B cell (primary cell): ENCODE measurements around the gene AP2M1. TPM values are rescaled to one million over a fixed set of nuclear protein-coding genes. Genes with fewer than 3 reads are reported as not detected.

ENCODE experiments used
- ATAC-seq: fragments of 200-7000 bp; cut with Tn5 transposase; one replicate; pipeline ENCODE4 v1.10.0; 2021; ENCODE audit warnings: low read depth, mild to moderate bottlenecking, moderate number of reproducible peaks, moderate library complexity
- CTCF ChIA-PET: fragments of 350-600 bp; sonication (Branson Sonifier 250); formaldehyde crosslinking; loops from one replicate; lab custom pipeline; 2021; ENCODE audit warnings: antibody characterized with exemption, inconsistent platforms; lab: Charles Lee
- POLR2A ChIA-PET: fragments of 350-600 bp; sonication (Branson Sonifier 250); formaldehyde crosslinking; loops from one replicate; lab custom pipeline; 2021; ENCODE audit warnings: antibody characterized with exemption; lab: Charles Lee
- DNase-seq: peaks from one replicate; pipeline ENCODE4 v3.0.0; 2013
- H2AFZ ChIP-seq: 2 replicates; pipeline ENCODE4 v1.6.1; 2012; ENCODE audit warnings: mild to moderate bottlenecking, low read depth, low read length; ENCODE audit not compliant: insufficient read depth, poor library complexity, severe bottlenecking
- H3K27ac ChIP-seq, 2 donors: 1 replicate in 1 of 2; 2 replicates in 1 of 2; pipeline ENCODE4 v1.5.1; 2012 to 2013; ENCODE audit warnings: low read length in 2 of 2, mild to moderate bottlenecking in 2 of 2, moderate library complexity in 1 of 2
- H3K27me3 ChIP-seq, 4 experiments: fragments of 200-600 bp in 1 of 4; sonication (generic) in 1 of 4; replicated peaks in 1 of 4; 1 replicate in 2 of 4; 2 replicates in 2 of 4; pipeline versions ENCODE4 v1.6.1 to v1.7.0; 2013 to 2016; ENCODE audit warnings: low read length in 3 of 4, mild to moderate bottlenecking in 2 of 4, mixed read lengths in 1 of 4, moderate library complexity in 1 of 4; ENCODE audit not compliant: insufficient read depth in 4 of 4, control insufficient read depth in 3 of 4; ENCODE audit errors: control extremely low read depth in 1 of 4
- H3K36me3 ChIP-seq, 2 experiments: replicated peaks in 1 of 2; 1 replicate in 1 of 2; 2 replicates in 1 of 2; pipeline versions ENCODE4 v1.6.1 to v1.7.1; 2013; ENCODE audit warnings: low read length in 1 of 2; ENCODE audit not compliant: insufficient read depth in 2 of 2, control insufficient read depth in 1 of 2; ENCODE audit errors: control extremely low read depth in 1 of 2, extremely low read depth in 1 of 2
- H3K4me1 ChIP-seq, 2 donors: fragments of 200-600 bp in 1 of 2; sonication (generic) in 1 of 2; 1 replicate in 1 of 2; 2 replicates in 1 of 2; pipeline versions ENCODE4 v1.5.1 to v1.6.1; 2013 to 2017; ENCODE audit warnings: low read length in 2 of 2; ENCODE audit not compliant: control insufficient read depth in 2 of 2, insufficient read depth in 2 of 2
- H3K4me2 ChIP-seq: replicated peaks from 2 replicates; pipeline ENCODE3; 2012; ENCODE audit warnings: mild to moderate bottlenecking, low read depth, low read length; ENCODE audit not compliant: poor library complexity, severe bottlenecking
- H3K4me3 ChIP-seq, 5 experiments: fragments of 200-600 bp in 1 of 5; sonication (generic) in 1 of 5; 1 replicate in 3 of 5; 2 replicates in 2 of 5; pipeline versions ENCODE4 v1.5.1 to v1.7.0; 2011 to 2016; ENCODE audit warnings: low read length in 4 of 5, mild to moderate bottlenecking in 4 of 5, low read depth in 2 of 5, control low read depth in 1 of 5, moderate library complexity in 1 of 5; ENCODE audit not compliant: insufficient read depth in 1 of 5; ENCODE audit errors: control extremely low read depth in 1 of 5, extremely low read depth in 1 of 5
- H3K79me2 ChIP-seq: fragments of 200-600 bp; sonication (generic); one replicate; pipeline ENCODE4 v1.6.0; 2016; ENCODE audit warnings: low read length; ENCODE audit not compliant: control insufficient read depth, insufficient read depth
- H3K9ac ChIP-seq: fragments of 200-600 bp; sonication (generic); 2 replicates; pipeline ENCODE4 v1.6.1; 2017; ENCODE audit warnings: mild to moderate bottlenecking, low read length, moderate library complexity
- H3K9me3 ChIP-seq, 3 donors: one replicate each; pipeline versions ENCODE4 v1.6.1 to v1.7.1; 2013; ENCODE audit warnings: low read length in 2 of 3; ENCODE audit not compliant: control insufficient read depth in 2 of 3, insufficient read depth in 1 of 3; ENCODE audit errors: control extremely low read depth in 1 of 3
- H4K20me1 ChIP-seq: 2 replicates; pipeline ENCODE4 v1.6.0; 2012; ENCODE audit warnings: mild to moderate bottlenecking, low read length; ENCODE audit not compliant: insufficient read depth, control insufficient read depth, poor library complexity, severe bottlenecking
- H3K27ac Mint-ChIP-seq: one replicate; pipeline ENCODE4 v1.8.0; 2021; ENCODE audit warnings: mixed read lengths
- H3K27me3 Mint-ChIP-seq: one replicate; pipeline ENCODE4 v1.8.0; 2021; ENCODE audit warnings: mixed read lengths
- H3K4me1 Mint-ChIP-seq: one replicate; pipeline ENCODE4 v1.8.0; 2021; ENCODE audit warnings: mixed read lengths
- H3K4me3 Mint-ChIP-seq: one replicate; pipeline ENCODE4 v1.8.0; 2021; ENCODE audit warnings: mixed read lengths
- H3K9me3 Mint-ChIP-seq: one replicate; pipeline ENCODE4 v1.8.0; 2022; ENCODE audit warnings: mixed read lengths; ENCODE audit not compliant: insufficient read depth
- EZH2 ChIP-seq: IDR thresholded peaks from 2 replicates; pipeline ENCODE4 v1.6.1; 2012; ENCODE audit warnings: borderline replicate concordance, low read depth, mild to moderate bottlenecking, moderate library complexity, low read length; ENCODE audit not compliant: insufficient read depth, poor library complexity, severe bottlenecking
- WGBS: methylation state at CpG from one replicate; pipeline ENCODE4 v1.1.5; 2013; ENCODE audit warnings: missing lambda C conversion rate; ENCODE audit not compliant: insufficient coverage; 5-methylcytosine and 5-hydroxymethylcytosine counted together
- intact Hi-C: fragments of 100-400 bp; cut with micrococcal nuclease; formaldehyde crosslinking; loops from one replicate; pipeline ENCODE4 v1.10.0; 2022
- polyA plus RNA-seq: library from polyadenylated mRNA; depleted of rRNA; stranded (reverse); fragments of >200 nt; gene quantifications from 2 replicates; pipeline ENCODE4 v1.2.3, GENCODE V29; 2012
- total RNA-seq, 2 donors: library from RNA; stranded (reverse); fragments of 120-200 nt in 1 of 2; gene quantifications; 1 replicate in 1 of 2; 2 replicates in 1 of 2; pipeline versions ENCODE4 v1.2.3 to v1.2.4, GENCODE V29; 2013 to 2022
- TF ChIP-seq, protein P1 (sequence below): fragments of 200-600 bp; IDR thresholded peaks from one replicate; pipeline ENCODE4 v1.8.0; 2022; ENCODE audit warnings: antibody characterized with exemption, mild to moderate bottlenecking

Gene AP2M1
- total and polyA plus RNA-seq, 2 donors (not counting 1 experiment from before 2014, with no cell fraction given): 171 to 207 TPM

DNA sequence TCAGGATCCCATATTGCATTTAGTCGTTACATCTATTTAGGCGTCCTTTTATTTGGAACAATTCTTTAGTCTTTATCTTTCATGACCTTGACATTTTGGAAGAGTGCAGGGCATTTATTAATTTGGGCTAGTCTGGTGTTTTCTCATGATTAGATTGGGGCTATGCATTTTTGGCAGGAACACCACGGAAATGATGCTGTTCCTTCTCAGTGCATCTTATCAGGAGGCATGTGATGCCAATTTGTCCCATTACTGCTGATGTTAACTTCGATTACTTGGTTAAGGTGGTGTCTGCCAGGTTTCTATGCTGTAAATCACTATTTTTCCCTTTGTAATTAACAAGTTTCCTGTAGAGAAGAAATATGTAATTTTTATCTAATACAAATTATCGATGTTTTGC is 36.6 kb downstream of the AP2M1 start:
- intact Hi-C loops: no loop called here
- no peaks in the 10 kb centered on the region for H3K9me3 Mint-ChIP-seq
- no peak for DNase-seq
- Histone ChIP-seq H3K4me2 (no peak overlapping the region), H2AFZ (no peak overlapping the region), H4K20me1 (no peaks in the 10 kb centered on the region), H3K4me1 (no peaks in the 10 kb centered on the region), H3K27ac (no peak overlapping the region), H3K36me3 (no peaks in the 10 kb centered on the region), H3K27me3 (peaks cover 0 to 5% (median 1%) of the 10 kb centered on the region in 4 experiments), H3K79me2 (no peaks in the 10 kb centered on the region), H3K4me3 (no peak overlapping the region), H3K9me3 (no peaks in the 10 kb centered on the region), H3K9ac (no peak overlapping the region)
- H3K4me3 Mint-ChIP-seq: no peak overlapping the region
- CTCF ChIA-PET: interaction anchor here (1.2 kb wide), 1 partner anchor 16 kb away, joined by 4 read pairs; no protein-coding TSS in a partner anchor
- H3K4me1 Mint-ChIP-seq: no peaks in the 10 kb centered on the region
- no CpG with 5 or more reads among the region's 5 CpGs for WGBS
- no peak for ATAC-seq
- H3K27me3 Mint-ChIP-seq: peaks cover 20% of the 10 kb centered on the region
- H3K27ac Mint-ChIP-seq: no peak overlapping the region
- TF ChIP-seq, protein P1, sequence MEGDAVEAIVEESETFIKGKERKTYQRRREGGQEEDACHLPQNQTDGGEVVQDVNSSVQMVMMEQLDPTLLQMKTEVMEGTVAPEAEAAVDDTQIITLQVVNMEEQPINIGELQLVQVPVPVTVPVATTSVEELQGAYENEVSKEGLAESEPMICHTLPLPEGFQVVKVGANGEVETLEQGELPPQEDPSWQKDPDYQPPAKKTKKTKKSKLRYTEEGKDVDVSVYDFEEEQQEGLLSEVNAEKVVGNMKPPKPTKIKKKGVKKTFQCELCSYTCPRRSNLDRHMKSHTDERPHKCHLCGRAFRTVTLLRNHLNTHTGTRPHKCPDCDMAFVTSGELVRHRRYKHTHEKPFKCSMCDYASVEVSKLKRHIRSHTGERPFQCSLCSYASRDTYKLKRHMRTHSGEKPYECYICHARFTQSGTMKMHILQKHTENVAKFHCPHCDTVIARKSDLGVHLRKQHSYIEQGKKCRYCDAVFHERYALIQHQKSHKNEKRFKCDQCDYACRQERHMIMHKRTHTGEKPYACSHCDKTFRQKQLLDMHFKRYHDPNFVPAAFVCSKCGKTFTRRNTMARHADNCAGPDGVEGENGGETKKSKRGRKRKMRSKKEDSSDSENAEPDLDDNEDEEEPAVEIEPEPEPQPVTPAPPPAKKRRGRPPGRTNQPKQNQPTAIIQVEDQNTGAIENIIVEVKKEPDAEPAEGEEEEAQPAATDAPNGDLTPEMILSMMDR: no peak
- POLR2A ChIA-PET: no interaction called here

DNA sequence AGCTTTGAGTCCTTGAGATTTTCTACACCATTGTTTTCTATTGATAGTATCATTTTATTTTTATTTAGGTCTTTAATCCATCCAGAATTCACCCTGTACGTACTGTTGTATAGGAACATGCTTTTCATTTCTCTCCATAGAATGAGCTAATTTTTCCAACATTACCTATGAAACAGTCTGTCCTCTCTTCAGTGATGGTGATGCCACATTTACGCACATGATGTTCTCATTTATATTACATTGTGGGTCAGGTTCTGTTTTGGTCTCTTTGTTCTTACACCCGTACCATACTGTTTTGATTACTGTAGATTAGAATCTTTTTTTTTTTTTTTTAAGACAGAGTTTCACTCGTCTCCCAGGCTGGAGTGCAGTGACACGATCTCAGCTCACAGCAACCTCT is 37.1 kb downstream of the AP2M1 start:
- Histone ChIP-seq H4K20me1 (no peaks in the 10 kb centered on the region), H3K4me2 (no peak overlapping the region), H3K36me3 (no peaks in the 10 kb centered on the region), H3K4me1 (no peaks in the 10 kb centered on the region), H3K9me3 (no peaks in the 10 kb centered on the region), H3K9ac (no peak overlapping the region), H3K27me3 (peaks cover 0 to 3% (median under 1%) of the 10 kb centered on the region in 4 experiments), H3K4me3 (no peak overlapping the region), H3K27ac (no peak overlapping the region), H2AFZ (no peak overlapping the region), H3K79me2 (no peaks in the 10 kb centered on the region)
- intact Hi-C loops: no loop called here
- no peaks in the 10 kb centered on the region for H3K9me3 Mint-ChIP-seq
- H3K4me3 Mint-ChIP-seq: no peak overlapping the region
- no peak for ATAC-seq
- DNase-seq: no peak
- H3K4me1 Mint-ChIP-seq: no peaks in the 10 kb centered on the region
- WGBS: no CpG with 5 or more reads among the region's 5 CpGs
- peaks cover 16% of the 10 kb centered on the region for H3K27me3 Mint-ChIP-seq
- CTCF ChIA-PET: no interaction called here
- H3K27ac Mint-ChIP-seq: no peak overlapping the region
- TF ChIP-seq EZH2: no peak
- TF ChIP-seq, protein P1: no peak
- POLR2A ChIA-PET: no interaction called here
